Stimulated activated CD4-positive, alpha-beta T cell treated with anti-CD3 and anti-CD28 coated beads, Interleukin-15, amount 100 ng/mL, for 24 hours (primary cell): Measurements from ENCODE around the gene CHST12.

Source experiments
- DNase-seq: peaks from one replicate; pipeline ENCODE4 v3.0.0-alpha.2; 2020

The CHST12 gene

GRCh38 chr7:2483494-2483893, 80.1 kb downstream of the CHST12 start:
- DNase-seq = no peak

DNA sequence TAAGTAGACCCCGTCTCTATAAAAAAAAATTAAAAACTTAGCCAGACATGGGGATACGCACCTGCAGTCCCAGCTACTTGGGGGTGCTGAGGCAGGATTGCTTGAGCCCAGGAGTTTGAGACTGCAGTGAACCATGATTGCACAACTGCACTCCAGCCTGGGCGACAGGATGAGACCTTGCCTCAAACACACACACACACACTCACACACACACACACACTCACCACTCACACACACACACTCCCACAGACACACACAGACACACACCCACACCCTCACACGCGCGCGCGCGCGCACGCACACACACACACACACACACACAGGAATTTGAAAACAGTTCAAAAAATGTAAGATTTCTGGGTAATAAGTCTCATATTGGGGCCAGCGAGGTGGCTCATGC, 81.5 kb downstream of the CHST12 start:
- DNase-seq = no peak

DNA sequence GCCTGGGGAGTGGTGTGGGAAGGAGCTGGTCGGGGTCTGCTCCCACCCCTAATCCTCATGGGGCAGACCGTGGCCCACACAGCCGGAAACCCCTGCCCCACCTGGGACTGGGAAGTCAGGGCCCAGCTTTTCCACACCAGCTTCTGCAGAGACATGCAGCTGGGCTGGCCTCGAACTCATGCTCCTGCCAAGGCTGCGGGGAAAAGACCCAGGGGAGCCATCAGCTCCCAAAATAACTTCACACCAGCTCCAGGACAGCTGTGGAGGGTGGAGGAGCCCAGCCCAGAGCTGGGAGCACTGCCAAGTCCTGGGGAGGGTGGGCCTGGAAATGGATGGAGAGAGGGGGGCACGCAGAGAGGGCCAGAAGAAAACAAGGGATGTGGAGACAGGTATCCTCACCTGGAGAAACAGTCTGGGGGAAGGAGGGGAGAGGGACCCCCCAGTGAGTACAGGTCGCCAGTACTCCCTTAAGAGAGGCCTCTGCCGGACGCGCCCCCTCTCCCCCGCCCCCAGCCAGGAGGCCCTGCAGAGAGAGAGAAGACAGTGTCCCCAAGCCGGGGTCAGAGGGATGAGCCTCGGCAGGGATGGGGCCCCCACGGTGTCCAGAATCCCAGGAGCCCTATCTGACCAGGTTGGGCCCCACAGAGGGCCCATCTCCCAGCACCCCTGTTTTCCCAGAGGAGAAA, 84.3 kb downstream of the CHST12 start:
- no peak for DNase-seq

DNA sequence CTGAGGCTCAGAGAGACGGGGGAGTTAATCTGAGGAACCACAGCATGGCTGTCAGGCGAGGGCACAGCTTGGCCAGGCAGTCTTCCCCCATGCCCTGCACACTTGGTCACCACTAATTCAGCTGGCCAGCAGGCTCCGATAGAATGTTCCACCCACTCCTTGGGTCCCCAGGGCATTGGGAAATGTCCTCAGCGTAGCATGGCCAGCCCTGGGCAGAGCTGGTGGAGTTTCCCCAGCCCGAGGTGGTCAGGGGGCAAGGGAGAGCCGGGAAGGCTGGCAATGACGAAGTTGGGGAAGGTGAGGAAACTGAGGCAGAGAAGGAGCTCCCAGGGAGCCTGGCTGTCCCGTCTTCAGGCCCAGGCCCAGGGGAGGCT, 84.8 kb downstream of the CHST12 start:
- no peak for DNase-seq

GRCh38 chr7:2488681-2489080, 85.3 kb downstream of the CHST12 start:
- DNase-seq = no peak

DNA sequence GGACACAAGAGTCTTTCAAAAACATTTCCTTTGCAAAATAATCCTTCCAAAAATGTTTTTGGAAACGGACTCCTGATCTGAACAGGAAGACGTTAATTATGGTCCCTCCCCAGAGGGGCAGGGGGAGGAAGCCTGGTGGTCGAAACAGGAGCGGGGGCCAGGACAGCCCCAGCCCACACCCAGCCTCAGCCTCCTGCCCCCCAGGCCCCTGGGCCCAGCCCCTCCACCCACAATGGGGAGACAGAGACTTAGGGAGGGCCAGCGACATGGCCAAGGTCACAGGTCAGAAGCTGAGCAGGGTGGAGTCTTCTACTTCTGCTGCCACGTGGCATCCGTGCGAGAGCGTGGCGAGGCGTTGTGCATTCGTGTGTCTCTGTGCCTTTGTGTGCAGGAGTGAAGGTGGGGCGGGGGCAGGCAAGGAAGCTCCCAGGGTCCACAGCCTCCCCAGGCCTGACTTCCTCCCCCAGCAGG, 86.8 kb downstream of the CHST12 start:
- no peak for DNase-seq

- no peak for DNase-seq
These were observed 88.6 kb downstream of the CHST12 start for GRCh38 chr7:2492038-2492437.

DNA sequence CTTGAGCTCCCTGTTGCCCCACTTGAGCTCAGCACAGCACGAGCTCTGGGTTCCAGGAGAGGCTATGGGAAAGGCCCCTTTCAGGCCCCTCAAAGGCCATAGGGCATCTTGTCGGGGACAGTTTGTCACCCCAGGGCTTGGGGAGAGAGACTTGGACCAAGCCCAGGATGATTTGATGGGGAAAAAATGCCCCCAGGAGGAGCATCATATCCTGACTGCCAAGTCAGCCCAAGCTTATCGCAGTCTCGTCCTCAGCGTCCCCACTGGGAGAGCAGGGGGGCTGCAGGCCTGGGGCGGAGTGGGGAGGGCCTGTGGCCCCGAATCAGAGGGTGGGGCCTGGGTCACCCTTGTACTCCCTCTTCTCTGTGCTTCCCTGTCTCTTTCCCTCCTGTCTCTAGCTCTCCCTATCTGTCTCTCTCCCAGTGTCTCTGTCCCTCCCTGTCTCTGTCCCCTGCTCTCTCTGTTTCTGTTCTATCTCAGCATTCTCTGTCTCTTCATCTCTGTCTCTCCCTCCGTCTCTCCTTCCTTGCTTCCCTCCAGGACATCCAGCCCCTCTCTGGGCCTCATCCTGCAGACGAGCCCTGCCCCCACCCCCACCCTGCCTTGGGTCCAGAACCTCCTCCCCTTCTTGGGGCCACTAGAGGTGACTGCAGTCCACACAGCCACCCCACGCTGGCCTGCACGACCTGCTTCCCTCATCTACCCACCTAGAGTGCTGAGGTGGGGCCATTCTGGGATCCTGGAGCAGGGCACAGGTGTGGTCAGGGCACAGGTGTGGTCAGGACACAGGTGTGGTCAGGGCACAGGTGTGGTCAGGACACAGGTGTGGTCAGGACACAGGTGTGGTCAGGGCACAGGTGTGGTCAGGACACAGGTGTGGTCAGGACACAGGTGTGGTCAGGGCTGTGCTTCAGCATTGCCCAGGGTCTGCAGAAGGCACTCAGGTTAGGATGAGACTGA, 90.1 kb downstream of the CHST12 start:
- DNase-seq = no peak

- DNase-seq = no peak
These were observed 91.0 kb downstream of the CHST12 start for GRCh38 chr7:2494191-2495130.

DNA sequence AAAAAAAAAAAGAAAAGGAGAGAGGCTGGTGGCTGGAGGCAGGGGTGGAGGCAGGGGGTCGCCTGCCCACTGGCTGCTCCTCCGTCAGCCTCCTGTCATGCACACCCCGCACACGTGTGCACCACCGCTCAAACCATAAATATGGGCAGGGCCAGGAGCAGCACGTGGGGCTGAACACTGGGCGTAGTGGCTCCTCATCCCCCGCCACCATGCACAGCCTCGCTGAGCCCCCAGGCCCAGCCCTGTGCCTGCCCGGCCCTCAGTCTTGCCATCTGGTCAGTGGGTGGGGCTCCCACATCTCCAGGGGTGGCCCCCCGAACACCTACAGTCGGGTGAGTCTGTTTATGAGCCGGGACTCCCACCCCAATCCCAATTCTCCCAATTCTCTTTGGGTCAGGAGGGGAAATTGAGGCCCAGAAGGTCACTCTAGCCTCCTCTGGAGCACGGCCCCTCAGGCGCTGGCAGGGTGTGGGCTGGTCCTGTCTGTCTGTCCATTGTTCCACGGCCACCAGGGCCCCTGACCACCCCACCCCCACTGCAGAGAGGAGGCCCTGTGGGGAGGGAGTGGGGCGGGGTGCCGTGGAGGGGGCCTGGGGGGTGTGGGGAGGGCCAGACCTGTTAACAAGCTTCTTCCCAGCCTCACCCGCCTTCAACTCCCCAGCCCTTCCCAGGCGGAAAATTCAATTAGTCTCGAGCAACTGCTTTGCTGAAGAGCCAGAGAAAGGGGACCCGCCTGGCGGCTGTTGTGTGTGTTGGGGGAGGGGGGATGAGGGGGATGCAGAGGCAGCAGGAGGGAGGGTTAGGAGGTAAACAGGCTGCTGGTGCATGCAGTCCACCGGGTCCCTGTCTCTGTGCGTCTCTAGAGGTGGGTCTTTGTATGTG, 92.2 kb downstream of the CHST12 start:
- no peak for DNase-seq

DNA sequence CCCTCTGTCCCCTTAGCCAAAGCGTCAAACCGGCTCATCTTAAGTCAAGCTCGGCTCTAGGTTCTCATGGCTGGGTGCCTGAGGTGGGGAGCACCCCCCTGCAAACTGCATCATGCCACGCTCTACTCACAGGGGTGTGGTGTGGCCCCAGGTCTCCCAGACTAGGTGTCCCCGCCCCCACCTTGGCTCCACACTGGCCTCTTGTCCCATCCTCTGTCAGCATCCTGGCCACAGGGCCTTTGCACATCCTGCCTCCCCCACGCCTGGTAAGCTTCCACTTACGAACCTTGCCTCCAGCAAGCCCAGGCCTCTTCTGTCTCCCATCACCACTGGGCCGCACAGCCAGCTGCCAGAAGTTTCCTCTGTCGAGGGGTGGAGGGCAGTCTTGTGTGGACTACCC, 93.0 kb downstream of the CHST12 start:
- DNase-seq = no peak

GRCh38 chr7:2497065-2497464, 93.7 kb downstream of the CHST12 start:
- DNase-seq = no peak

- DNase-seq = no peak
These were observed 94.3 kb downstream of the CHST12 start for GRCh38 chr7:2497500-2498336.
